ENCODE results near the gene FGF6.

GRCh38 chr12:4435537-4435936 is 10.1 kb downstream of the FGF6 start:
- TF ChIP-seq CTCF (IDR thresholded peaks at IDR 0.05; ENCODE audit: low read depth, low read length) = no peak
- no peak for TF ChIP-seq EZH2phosphoT487 (IDR thresholded peaks at IDR 0.05; ENCODE audit: low read depth)
